SK-N-SH (cell line): ENCODE results near the gene NIN. TPM values are rescaled to one million over a fixed set of nuclear protein-coding genes. Genes with fewer than 3 reads are reported as not detected.

Experiments
- CTCF ChIA-PET: fragments of 300-600, 350-600 bp; formaldehyde crosslinking; extraction: SDS; loops from one replicate; lab custom pipeline; 2021; lab: Yijun Ruan, JAX
- POLR2A ChIA-PET: fragments of 350-600 bp; sonication (Branson Sonifier 250); formaldehyde crosslinking; extraction: SDS; loops from one replicate; lab custom pipeline; 2020; ENCODE audit warnings: antibody characterized with exemption, inconsistent platforms; lab: Yijun Ruan, JAX
- DNase-seq: peaks from one replicate; pipeline ENCODE4 v3.0.0; 2012
- H2AFZ ChIP-seq: fragments of 200-600 bp; sonication (generic); 2 replicates; pipeline ENCODE4 v1.8.1; 2016; ENCODE audit warnings: antibody characterized with exemption, mild to moderate bottlenecking, low read depth
- H3F3A ChIP-seq: fragments of 200-600 bp; sonication (generic); replicated peaks from 2 replicates; pipeline ENCODE3; 2016; ENCODE audit warnings: antibody characterized with exemption, mild to moderate bottlenecking; ENCODE audit not compliant: insufficient read depth
- H3K27ac ChIP-seq, 2 experiments: fragments of 200-500 bp in 1 of 2; fragments of 200-600 bp in 1 of 2; sonication (Bioruptor generic) in 1 of 2; sonication (generic), shearing (Covaris generic) in 1 of 2; 2 replicates each; pipeline versions ENCODE4 v1.5.1 to v1.6.1; 2014 to 2016; ENCODE audit warnings: low read depth in 2 of 2, inconsistent platforms in 1 of 2, low read length in 1 of 2, mild to moderate bottlenecking in 1 of 2, mixed read lengths in 1 of 2
- H3K27me3 ChIP-seq: fragments of 200-600 bp; sonication (generic), shearing (Covaris generic); 2 replicates; pipeline ENCODE4 v1.6.1; 2016; ENCODE audit warnings: mixed run types; ENCODE audit not compliant: insufficient read depth
- H3K36me3 ChIP-seq, 2 experiments: fragments of 200-500 bp in 1 of 2; fragments of 200-600 bp in 1 of 2; sonication (Bioruptor generic) in 1 of 2; sonication (generic) in 1 of 2; replicated peaks in 1 of 2; 2 replicates each; pipeline versions ENCODE3 to v1.5.1; 2014 to 2016; ENCODE audit warnings: low read length in 1 of 2, mild to moderate bottlenecking in 1 of 2; ENCODE audit not compliant: insufficient read depth in 2 of 2, control insufficient read depth in 1 of 2
- H3K4me1 ChIP-seq, 2 experiments: fragments of 200-500 bp in 1 of 2; fragments of 200-600 bp in 1 of 2; sonication (Bioruptor generic) in 1 of 2; sonication (generic), shearing (Covaris generic) in 1 of 2; 2 replicates each; pipeline versions ENCODE4 v1.5.1 to v1.6.1; 2014 to 2016; ENCODE audit warnings: low read depth in 1 of 2, low read length in 1 of 2, mixed run types in 1 of 2; ENCODE audit not compliant: insufficient read depth in 2 of 2, control insufficient read depth in 1 of 2
- H3K4me2 ChIP-seq: fragments of 200-600 bp; sonication (generic), shearing (Covaris generic); 2 replicates; pipeline ENCODE4 v1.6.1; 2017; ENCODE audit warnings: mixed run types
- H3K4me3 ChIP-seq, 2 experiments: fragments of 200-500 bp in 1 of 2; fragments of 200-600 bp in 1 of 2; sonication (Bioruptor generic) in 1 of 2; sonication (generic), shearing (Covaris generic) in 1 of 2; 2 replicates each; pipeline versions ENCODE4 v1.5.1 to v1.8.1; 2014 to 2016; ENCODE audit warnings: low read depth in 2 of 2, inconsistent platforms in 1 of 2, low read length in 1 of 2, mild to moderate bottlenecking in 1 of 2, mixed read lengths in 1 of 2, moderate library complexity in 1 of 2
- H3K79me2 ChIP-seq: fragments of 200-600 bp; sonication (generic); 2 replicates; pipeline ENCODE4 v1.8.1; 2017; ENCODE audit warnings: mild to moderate bottlenecking; ENCODE audit not compliant: insufficient read depth
- H3K9ac ChIP-seq: fragments of 200-600 bp; sonication (generic); 2 replicates; pipeline ENCODE4 v1.6.1; 2017; ENCODE audit warnings: mixed run types
- H3K9me2 ChIP-seq: fragments of 200-600 bp; sonication (generic); 2 replicates; pipeline ENCODE4 v1.6.1; 2017; ENCODE audit warnings: mixed run types
- H3K9me3 ChIP-seq: fragments of 200-600 bp; sonication (generic); 2 replicates; pipeline ENCODE4 v1.6.1; 2017; ENCODE audit warnings: mixed run types, mild to moderate bottlenecking, moderate library complexity
- H4K20me1 ChIP-seq: fragments of 200-600 bp; sonication (generic); 2 replicates; pipeline ENCODE4 v1.6.1; 2017; ENCODE audit warnings: mild to moderate bottlenecking, mixed run types; ENCODE audit not compliant: insufficient read depth
- CTCF ChIP-seq: fragments of 200-600 bp; sonication (generic); IDR thresholded peaks from 2 replicates; pipeline ENCODE4 v1.6.1; 2017; ENCODE audit warnings: antibody characterized with exemption, mild to moderate bottlenecking, moderate library complexity
- EP300 ChIP-seq, 2 experiments: IDR thresholded peaks; 2 replicates each; pipeline versions ENCODE4 v1.4.0 to v1.6.1; 2012; ENCODE audit warnings: borderline replicate concordance in 1 of 2, low read depth in 1 of 2, low read length in 1 of 2
- EZH2phosphoT487 ChIP-seq: fragments of 200-600 bp; sonication (generic); IDR thresholded peaks from 2 replicates; pipeline ENCODE4 v1.6.1; 2017; ENCODE audit warnings: low read depth, mixed run types, mild to moderate bottlenecking, antibody characterized with exemption, moderate library complexity, borderline replicate concordance
- GABPA ChIP-seq: IDR thresholded peaks from 2 replicates; pipeline ENCODE4 v1.4.0; 2012; ENCODE audit warnings: low read depth, mild to moderate bottlenecking
- GATA2 ChIP-seq: sonication (generic); formaldehyde crosslinking; IDR thresholded peaks from 2 replicates; pipeline ENCODE4 v1.5.0; 2020; ENCODE audit warnings: mild to moderate bottlenecking, missing genetic modification reagents
- MXI1 ChIP-seq: IDR thresholded peaks from 2 replicates; pipeline ENCODE4 v1.6.1; 2012; ENCODE audit warnings: mild to moderate bottlenecking, low read depth, low read length, improper control_type of control experiment
- PBX3 ChIP-seq: IDR thresholded peaks from 2 replicates; pipeline ENCODE4; 2012
- RCOR1 ChIP-seq: fragments of 150-350 bp; IDR thresholded peaks from 2 replicates; pipeline ENCODE4 v1.6.1; 2017; ENCODE audit warnings: antibody characterized with exemption, low read length
- SMC3 ChIP-seq: IDR thresholded peaks from 2 replicates; pipeline ENCODE4 v1.6.1; 2012; ENCODE audit warnings: low read depth, low read length, improper control_type of control experiment
- TEAD4 ChIP-seq: IDR thresholded peaks from 2 replicates; pipeline ENCODE4 v1.4.0; 2012; ENCODE audit warnings: mild to moderate bottlenecking, borderline replicate concordance; ENCODE audit not compliant: insufficient read depth
- WGBS: methylation state at CpG from one replicate; pipeline ENCODE4 v1.1.6; 2017; ENCODE audit warnings: low lambda C conversion rate; 5-methylcytosine and 5-hydroxymethylcytosine counted together
- polyA plus RNA-seq, 3 experiments: library from polyadenylated mRNA; depleted of rRNA; stranded (reverse); fragments of >200 nt; gene quantifications; 2 replicates each; pipeline ENCODE4 v1.2.3, GENCODE V29; 2012

Gene NIN
- polyA plus RNA-seq, 1 of the 3 experiments (the other 2 are of a cell fraction), result 10.0 TPM

- 86% methylated on average over 9 of the region's 11 CpGs for WGBS
- Histone ChIP-seq H2AFZ (no peak overlapping the region), H3K4me2 (no peak overlapping the region)
- DNase-seq, result no peak
- TF ChIP-seq RCOR1 (no peak), MXI1 (no peak), EP300 (IDR thresholded peaks at IDR 0.05; ENCODE audit: borderline replicate concordance in 1 of 2, low read depth in 1 of 2, low read length in 1 of 2) (no peak), SMC3 (no peak), EZH2phosphoT487 (no peak), TEAD4 (no peak), GABPA (no peak)
- TF ChIP-seq, all 33 proteins: peak for 0
- H3K9ac ChIP-seq, result no peak overlapping the region
- H3K4me3 ChIP-seq, result no peak overlapping the region
- peaks cover under 1% of the 10 kb centered on the region for H3F3A ChIP-seq
- peaks cover 66% of the 10 kb centered on the region for H4K20me1 ChIP-seq
- ChIA-PET POLR2A (interaction anchor here (0.6 kb wide), 1 partner anchor 50 kb away, joined by 3 read pairs; the partner anchor contains the start of gene ABHD12B), CTCF (interaction anchor here (1.2 kb wide), 1 partner anchor 37 kb away, joined by 5 read pairs; no protein-coding TSS in a partner anchor)
- H3K27me3 ChIP-seq, result no peaks in the 10 kb centered on the region
- H3K9me2 ChIP-seq, result no peaks in the 10 kb centered on the region
- no peaks in the 10 kb centered on the region for H3K9me3 ChIP-seq
- peaks cover 100% of the 10 kb centered on the region for H3K79me2 ChIP-seq
- no peak overlapping the region for H3K27ac ChIP-seq
- peaks cover 10 to 11% of the 10 kb centered on the region in 2 experiments for H3K36me3 ChIP-seq
- H3K4me1 ChIP-seq, result peaks cover 2 to 16% of the 10 kb centered on the region in 2 experiments; a peak in 2 of 4 replicates
Observed at GRCh38 chr14:50822501-50823042, 8.4 kb downstream of the NIN start.

- Histone ChIP-seq H3K4me1 (peaks cover 1 to 21% of the 10 kb centered on the region in 2 experiments; a peak in 3 of 4 replicates), H3K79me2 (peaks cover 99% of the 10 kb centered on the region), H3K27ac (no peak overlapping the region), H3K4me2 (no peak overlapping the region), H3K36me3 (peaks cover 10 to 11% of the 10 kb centered on the region in 2 experiments), H2AFZ (no peak overlapping the region), H3K9ac (no peak overlapping the region), H3F3A (peaks cover 8% of the 10 kb centered on the region), H3K4me3 (no peak overlapping the region), H3K27me3 (no peaks in the 10 kb centered on the region), H4K20me1 (peaks cover 64% of the 10 kb centered on the region), H3K9me3 (no peaks in the 10 kb centered on the region), H3K9me2 (no peaks in the 10 kb centered on the region)
- no peak for TF ChIP-seq CTCF
- no peak for TF ChIP-seq TEAD4
- no peak for TF ChIP-seq MXI1
- no peak for TF ChIP-seq PBX3
- no peak for TF ChIP-seq EP300 (IDR thresholded peaks at IDR 0.05; ENCODE audit: borderline replicate concordance in 1 of 2, low read depth in 1 of 2, low read length in 1 of 2)
- no peak for TF ChIP-seq GATA2 (CRISPR knock-in tag)
- TF ChIP-seq GABPA, result no peak
- ChIA-PET CTCF (interaction anchor here (1.1 kb wide), 1 partner anchor 44 kb away, joined by 4 read pairs; no protein-coding TSS in a partner anchor), POLR2A (no interaction called here)
- DNase-seq, result no peak
- WGBS, result 93% methylated on average over 12 of the region's 13 CpGs
Observed at GRCh38 chr14:50821510-50822464, 9.2 kb downstream of the NIN start.
